ENCODE data around the gene SLC28A3. TPM values are rescaled to one million over a fixed set of nuclear protein-coding genes. Genes with fewer than 3 reads are reported as not detected.

SLC28A3 gene
- total RNA-seq, 1 experiment from 2014 or later: 0.02 TPM

DNA sequence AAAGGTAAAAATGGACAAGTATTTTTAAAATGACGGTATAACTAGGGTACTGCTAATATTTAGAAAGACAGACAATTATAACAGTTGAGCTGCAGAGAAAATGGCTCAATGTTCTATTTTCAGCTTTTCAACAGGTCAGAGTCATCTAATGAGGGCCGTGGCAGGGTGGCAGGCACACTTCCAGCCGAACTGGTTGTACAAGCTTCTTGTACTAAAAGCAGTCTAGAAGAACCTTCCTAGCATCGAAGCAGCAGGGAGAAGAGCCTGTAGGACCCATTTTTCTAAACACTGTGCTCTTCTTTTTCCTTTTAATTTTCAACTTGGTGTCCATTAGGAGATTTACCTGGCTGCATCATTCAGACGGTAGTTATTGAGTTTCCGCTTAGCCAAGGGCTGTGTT lies 85.6 kb downstream of the SLC28A3 start:
- DNase-seq (ENCODE audit: low read depth): no peak

DNA sequence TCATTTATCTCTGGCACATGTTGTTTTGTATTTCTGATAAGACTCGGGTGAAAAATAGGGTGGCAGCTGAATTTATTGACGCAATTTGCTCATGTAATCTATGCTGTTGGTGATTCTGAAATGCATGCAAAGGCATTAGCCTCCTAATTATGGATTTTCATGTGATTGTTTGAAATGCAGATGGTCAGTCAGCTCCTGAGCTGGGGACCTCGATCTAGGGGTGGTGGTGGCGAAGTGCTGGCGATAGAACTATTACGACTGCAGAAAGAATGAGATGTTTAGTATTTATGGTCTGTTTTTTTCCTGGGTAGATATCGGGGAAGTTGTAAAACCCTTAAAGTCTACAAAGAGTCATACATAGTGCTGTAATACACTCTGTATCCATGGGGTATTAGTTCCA lies 88.6 kb downstream of the SLC28A3 start:
- DNase-seq (ENCODE audit: low read depth): no peak

DNA sequence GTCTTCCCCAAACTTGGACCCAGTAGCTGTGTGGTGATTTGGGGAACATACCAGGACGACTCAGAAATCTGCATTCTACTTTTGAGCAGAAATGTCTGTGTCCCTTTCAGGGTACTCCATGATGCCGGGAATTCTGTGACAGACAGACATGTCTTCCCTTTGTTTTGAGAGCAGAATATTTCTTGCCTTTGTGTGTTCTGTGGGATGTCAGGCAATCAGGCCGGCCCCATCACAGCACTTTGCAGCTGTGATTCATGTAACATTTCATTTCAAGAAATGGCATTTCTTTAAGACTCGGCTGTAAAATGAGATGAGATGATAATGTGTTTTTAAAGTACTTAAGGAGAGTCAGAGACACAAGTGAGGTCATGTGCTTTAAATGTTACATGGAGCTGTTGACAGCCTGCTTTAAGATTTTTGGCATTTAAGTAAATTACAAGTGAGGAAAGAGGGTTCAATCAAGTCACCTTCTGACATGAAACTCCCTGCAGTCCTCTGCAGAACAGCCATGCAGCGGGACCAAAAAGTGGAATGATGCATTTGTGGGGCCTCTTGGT lies 98.7 kb downstream of the SLC28A3 start:
- no peak for DNase-seq (ENCODE audit: low read depth)

DNA sequence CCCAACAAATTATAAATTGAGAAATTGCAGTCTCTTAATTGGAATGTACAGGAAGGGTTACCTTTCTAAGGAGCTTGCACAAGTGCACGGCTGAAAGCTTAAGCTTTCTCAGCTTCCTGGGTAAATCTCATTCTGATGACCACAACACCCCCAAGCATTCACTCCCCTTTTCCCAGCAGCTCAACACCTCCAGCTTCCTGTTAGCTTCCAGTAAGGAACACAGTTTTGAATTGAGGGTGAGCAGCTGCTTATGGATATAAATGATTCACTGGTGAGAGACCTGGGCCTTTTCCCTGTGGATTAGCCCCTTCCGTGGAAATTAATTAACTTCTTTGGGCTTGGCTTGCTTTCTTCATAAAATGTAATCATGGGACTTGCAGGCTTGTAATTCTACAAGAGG lies 101.2 kb downstream of the SLC28A3 start:
- DNase-seq (ENCODE audit: low read depth): peak; percentile 40

DNA sequence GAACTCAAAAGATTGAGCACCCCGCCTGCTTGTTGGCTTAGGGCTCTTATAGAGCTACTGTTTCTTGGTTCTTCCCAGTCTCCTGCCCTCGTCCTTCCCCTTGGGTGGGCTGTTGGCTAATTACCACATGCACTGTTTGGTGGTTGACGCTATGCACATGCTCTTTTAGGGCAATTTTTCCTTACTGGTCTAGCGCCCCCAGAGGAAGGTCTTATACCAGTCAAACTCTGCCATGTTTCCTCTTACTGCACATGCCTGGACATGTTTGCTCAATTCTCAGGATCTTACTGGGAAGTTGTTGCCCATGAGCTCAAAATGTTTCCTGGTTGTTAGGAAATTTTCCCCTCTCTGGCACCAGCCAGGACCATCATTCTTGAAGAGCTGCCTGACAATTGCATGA lies 101.9 kb downstream of the SLC28A3 start:
- peak; percentile 36 for DNase-seq (ENCODE audit: low read depth)

DNA sequence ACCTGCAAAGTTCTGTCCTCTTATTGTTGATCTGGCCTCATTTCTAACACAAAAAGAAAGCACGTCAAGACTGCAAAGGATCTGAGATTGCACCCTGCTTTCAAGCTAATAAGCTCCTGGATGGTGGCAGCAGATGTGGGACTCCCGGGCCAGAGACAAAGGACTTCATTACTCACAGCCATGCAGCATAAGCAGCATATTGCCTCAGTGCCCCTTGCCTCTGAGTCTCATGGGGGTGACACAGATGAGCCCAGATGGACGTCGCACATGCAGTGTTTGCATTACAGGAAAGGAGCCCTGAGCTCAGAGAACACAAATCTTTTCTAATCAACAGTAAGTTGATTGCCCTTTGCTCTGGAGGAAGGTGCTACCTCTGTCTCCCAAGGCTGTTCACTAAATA lies 105.0 kb downstream of the SLC28A3 start:
- no peak for DNase-seq (ENCODE audit: low read depth)

DNA sequence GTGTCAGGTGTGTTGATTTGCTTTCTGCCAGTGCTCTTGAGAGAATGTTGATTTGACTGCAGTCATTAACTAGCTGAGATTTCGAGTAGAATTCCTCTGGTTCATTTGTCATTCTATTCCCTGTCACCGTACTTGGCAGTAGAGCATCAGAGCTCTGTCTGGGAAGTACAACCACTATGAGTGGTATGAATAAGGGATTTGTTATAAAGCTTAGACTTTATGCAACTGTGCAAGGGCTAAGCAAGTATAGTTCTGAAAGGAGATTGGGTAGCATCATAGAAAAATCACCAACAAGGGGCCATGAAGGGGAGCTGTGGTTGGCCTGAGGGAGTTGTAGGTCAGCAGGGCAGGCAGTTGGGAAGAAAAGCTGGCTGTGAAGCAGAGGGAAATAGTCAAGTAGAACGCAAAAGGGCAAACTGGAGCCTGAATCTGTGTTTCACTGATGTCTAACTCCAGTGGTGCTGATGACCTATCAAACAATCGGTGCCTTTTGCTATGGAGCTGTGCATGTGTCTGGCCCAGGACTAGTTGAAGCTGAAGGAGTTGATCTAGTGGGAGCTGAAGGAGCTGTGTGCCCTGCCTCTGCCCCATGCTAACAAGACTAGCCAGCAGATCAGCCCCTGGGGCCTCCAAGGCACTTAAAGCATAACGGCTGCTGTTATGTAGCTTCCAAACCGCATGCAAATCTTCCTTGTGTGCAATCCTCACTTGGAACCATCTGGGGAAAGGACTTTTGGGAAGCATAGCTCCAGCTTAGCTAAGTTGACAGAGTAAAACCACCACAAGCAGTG lies 110.0 kb downstream of the SLC28A3 start:
- no peak for DNase-seq (ENCODE audit: low read depth)

DNA sequence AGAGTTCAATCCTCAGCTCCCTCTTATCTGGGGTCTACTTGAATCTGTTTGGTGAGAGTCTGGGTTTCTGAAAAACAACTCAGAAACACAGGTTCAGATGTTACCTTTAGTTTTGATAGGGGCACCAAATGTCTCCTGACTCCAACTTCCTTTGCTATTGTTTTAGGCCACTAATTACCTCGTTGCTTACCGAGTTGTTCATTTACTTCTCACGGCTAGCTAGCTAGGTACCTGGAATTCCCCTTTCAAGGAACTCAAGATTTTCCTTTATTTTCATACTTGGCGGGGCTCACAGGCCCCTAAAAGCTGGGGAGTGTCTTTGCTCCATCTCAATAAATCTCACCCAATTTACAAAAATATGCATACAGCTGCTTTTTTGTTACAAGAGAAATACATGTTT lies 111.4 kb downstream of the SLC28A3 start:
- DNase-seq (ENCODE audit: low read depth): no peak

DNA sequence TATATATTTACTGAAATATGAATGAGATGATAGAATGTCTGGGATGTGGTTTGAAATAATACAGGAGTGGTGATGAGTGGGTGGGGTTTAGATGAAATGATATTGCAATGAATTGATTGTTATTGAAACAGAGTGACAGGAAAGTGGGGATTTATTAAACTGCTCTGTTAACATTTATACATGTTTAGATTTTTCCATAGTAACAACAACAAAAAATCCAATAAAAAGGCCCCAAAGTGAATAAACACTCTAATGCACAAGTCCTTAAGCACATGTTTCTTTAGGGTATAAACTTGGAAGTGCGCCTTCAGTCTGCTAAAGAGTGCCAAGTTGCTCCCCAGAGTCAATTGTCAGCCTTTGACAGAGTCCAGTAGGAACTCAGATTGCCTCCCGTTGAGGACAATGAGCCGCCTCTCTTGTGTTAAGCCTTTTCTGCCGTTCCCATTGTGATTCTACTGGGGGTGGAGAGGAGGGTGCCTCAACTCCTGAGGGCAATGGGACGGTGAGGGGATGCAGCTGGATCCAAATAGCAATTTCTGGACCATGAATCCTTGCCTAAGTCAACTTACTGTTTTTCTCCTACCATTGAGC lies 112.3 kb downstream of the SLC28A3 start:
- no peak for DNase-seq (ENCODE audit: low read depth)

DNA sequence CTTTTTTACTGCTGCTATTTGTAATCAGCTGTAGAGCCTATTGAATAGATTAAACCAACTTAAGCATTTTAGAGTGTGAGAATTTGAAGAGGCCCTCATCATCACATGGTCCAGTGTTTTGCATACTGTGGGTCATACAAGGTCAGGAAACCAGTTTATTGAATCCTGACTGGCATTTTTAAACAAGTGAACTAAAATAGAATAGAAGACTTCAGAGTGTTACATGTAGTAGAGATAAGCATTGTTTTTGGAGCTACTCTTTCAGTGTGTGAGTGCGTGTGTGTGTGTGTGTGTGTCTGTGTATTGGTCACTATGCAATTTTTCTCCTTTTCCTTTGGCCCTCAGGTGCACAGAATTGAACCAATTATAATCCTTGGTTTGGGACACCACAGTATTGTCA lies 114.4 kb downstream of the SLC28A3 start:
- no peak for DNase-seq (ENCODE audit: low read depth)
